ENCODE measurements around the gene SUCO. TPM values are rescaled to one million over a fixed set of nuclear protein-coding genes. Genes with fewer than 3 reads are reported as not detected.
"Not testable (repeated sequence)": the region's sequence is repeated elsewhere in the genome, so short reads cannot be mapped to it uniquely, and the experiment has no call there.

The SUCO gene
- total RNA-seq (2014; rRNA removed; shearing (Covaris generic)) = 12.7 and 22.1 TPM in 2 replicates

- in situ Hi-C loops (cut with HindIII; ENCODE audit: low sequenced_read_pairs) = no loop called here
- DNase-seq (ENCODE audit: low spot score) = peak; percentile 99
These were observed at the start of gene SUCO for GRCh38 chr1:172532700-172533512. Gene SUCO (plus strand): TSS chr1:172533150. CDS start chr1:172533436, 286 bp downstream.

- no peak for DNase-seq (ENCODE audit: low spot score)
These were observed 49.5 kb upstream of the SUCO start for GRCh38 chr1:172483448-172483847.

GRCh38 chr1:172484252-172484651 is 48.7 kb upstream of the SUCO start:
- no peak for DNase-seq (ENCODE audit: low spot score)
- in situ Hi-C loops (cut with HindIII; ENCODE audit: low sequenced_read_pairs) = no loop called here

More at GRCh38 chr1:172483448-172483847, 49.5 kb upstream of the SUCO start:
- in situ Hi-C loops (cut with HindIII; ENCODE audit: low sequenced_read_pairs) = no loop called here

GRCh38 chr1:172485626-172486025 is 47.3 kb upstream of the SUCO start:
- in situ Hi-C loops (cut with HindIII; ENCODE audit: low sequenced_read_pairs) = no loop called here

GRCh38 chr1:172486805-172487454 is 46.0 kb upstream of the SUCO start:
- no peak for DNase-seq (ENCODE audit: low spot score)
- in situ Hi-C loops (cut with HindIII; ENCODE audit: low sequenced_read_pairs) = no loop called here

More at GRCh38 chr1:172485626-172486025, 47.3 kb upstream of the SUCO start:
- no peak for DNase-seq (ENCODE audit: low spot score)

- no peak for DNase-seq (ENCODE audit: low spot score)
- in situ Hi-C loops (cut with HindIII; ENCODE audit: low sequenced_read_pairs) = no loop called here
These were observed 45.4 kb upstream of the SUCO start for GRCh38 chr1:172487550-172487949.

- in situ Hi-C loops (cut with HindIII; ENCODE audit: low sequenced_read_pairs) = no loop called here
- DNase-seq (ENCODE audit: low spot score) = no peak
These were observed 44.6 kb upstream of the SUCO start for GRCh38 chr1:172488393-172488792.

GRCh38 chr1:172489847-172490246 is 43.1 kb upstream of the SUCO start:
- DNase-seq (ENCODE audit: low spot score) = no peak
- in situ Hi-C loops (cut with HindIII; ENCODE audit: low sequenced_read_pairs) = no loop called here

- in situ Hi-C loops (cut with HindIII; ENCODE audit: low sequenced_read_pairs) = no loop called here
- no peak for DNase-seq (ENCODE audit: low spot score)
These were observed 40.5 kb upstream of the SUCO start for GRCh38 chr1:172492421-172492820.

GRCh38 chr1:172494166-172494565 is 38.8 kb upstream of the SUCO start:
- in situ Hi-C loops (cut with HindIII; ENCODE audit: low sequenced_read_pairs) = no loop called here
- DNase-seq (ENCODE audit: low spot score) = no peak

- DNase-seq (ENCODE audit: low spot score); in situ Hi-C loops (cut with HindIII; ENCODE audit: low sequenced_read_pairs): not testable (repeated sequence)
These were observed 36.8 kb upstream of the SUCO start for GRCh38 chr1:172496127-172496526.

GRCh38 chr1:172496678-172497077 is 36.3 kb upstream of the SUCO start:
- DNase-seq (ENCODE audit: low spot score) = no peak
- in situ Hi-C loops (cut with HindIII; ENCODE audit: low sequenced_read_pairs) = no loop called here

GRCh38 chr1:172497230-172497629 is 35.7 kb upstream of the SUCO start:
- peak; percentile 19 for DNase-seq (ENCODE audit: low spot score)

GRCh38 chr1:172498857-172499256 is 34.1 kb upstream of the SUCO start:
- in situ Hi-C loops (cut with HindIII; ENCODE audit: low sequenced_read_pairs) = no loop called here
- no peak for DNase-seq (ENCODE audit: low spot score)

More at GRCh38 chr1:172497230-172497629, 35.7 kb upstream of the SUCO start:
- in situ Hi-C loops (cut with HindIII; ENCODE audit: low sequenced_read_pairs) = no loop called here

- in situ Hi-C loops (cut with HindIII; ENCODE audit: low sequenced_read_pairs) = no loop called here
- DNase-seq (ENCODE audit: low spot score) = no peak
These were observed 33.3 kb upstream of the SUCO start for GRCh38 chr1:172499636-172500141.

- in situ Hi-C loops (cut with HindIII; ENCODE audit: low sequenced_read_pairs) = no loop called here
These were observed 32.7 kb upstream of the SUCO start for GRCh38 chr1:172500207-172500606.

GRCh38 chr1:172507741-172508140 is 25.2 kb upstream of the SUCO start:
- DNase-seq (ENCODE audit: low spot score) = no peak
- in situ Hi-C loops (cut with HindIII; ENCODE audit: low sequenced_read_pairs) = no loop called here

More at GRCh38 chr1:172500207-172500606, 32.7 kb upstream of the SUCO start:
- DNase-seq (ENCODE audit: low spot score) = no peak

- in situ Hi-C loops (cut with HindIII; ENCODE audit: low sequenced_read_pairs) = no loop called here
These were observed 22.5 kb upstream of the SUCO start for GRCh38 chr1:172510479-172510878.

GRCh38 chr1:172512591-172512990 is 20.4 kb upstream of the SUCO start:
- no peak for DNase-seq (ENCODE audit: low spot score)
- in situ Hi-C loops (cut with HindIII; ENCODE audit: low sequenced_read_pairs) = no loop called here

More at GRCh38 chr1:172510479-172510878, 22.5 kb upstream of the SUCO start:
- no peak for DNase-seq (ENCODE audit: low spot score)

GRCh38 chr1:172513479-172513878 is 19.5 kb upstream of the SUCO start:
- in situ Hi-C loops (cut with HindIII; ENCODE audit: low sequenced_read_pairs) = no loop called here
- DNase-seq (ENCODE audit: low spot score) = no peak
